GM10266 (cell line): ENCODE results near the gene BZW1.
A peak's percentile ranks its signal among the peaks of the same experiment; 100 is the strongest.

Experiments
- DNase-seq: peaks from one replicate; pipeline ENCODE4 v3.0.0; 2012; ENCODE audit errors: extremely low spot score
- TF ChIP-seq, protein P1 (sequence below): IDR thresholded peaks from 2 replicates; pipeline ENCODE4 v1.5.1; 2012; ENCODE audit warnings: mild to moderate bottlenecking, low read depth; ENCODE audit not compliant: control insufficient read depth, insufficient read depth; ENCODE audit errors: missing control alignments

The BZW1 gene

DNA sequence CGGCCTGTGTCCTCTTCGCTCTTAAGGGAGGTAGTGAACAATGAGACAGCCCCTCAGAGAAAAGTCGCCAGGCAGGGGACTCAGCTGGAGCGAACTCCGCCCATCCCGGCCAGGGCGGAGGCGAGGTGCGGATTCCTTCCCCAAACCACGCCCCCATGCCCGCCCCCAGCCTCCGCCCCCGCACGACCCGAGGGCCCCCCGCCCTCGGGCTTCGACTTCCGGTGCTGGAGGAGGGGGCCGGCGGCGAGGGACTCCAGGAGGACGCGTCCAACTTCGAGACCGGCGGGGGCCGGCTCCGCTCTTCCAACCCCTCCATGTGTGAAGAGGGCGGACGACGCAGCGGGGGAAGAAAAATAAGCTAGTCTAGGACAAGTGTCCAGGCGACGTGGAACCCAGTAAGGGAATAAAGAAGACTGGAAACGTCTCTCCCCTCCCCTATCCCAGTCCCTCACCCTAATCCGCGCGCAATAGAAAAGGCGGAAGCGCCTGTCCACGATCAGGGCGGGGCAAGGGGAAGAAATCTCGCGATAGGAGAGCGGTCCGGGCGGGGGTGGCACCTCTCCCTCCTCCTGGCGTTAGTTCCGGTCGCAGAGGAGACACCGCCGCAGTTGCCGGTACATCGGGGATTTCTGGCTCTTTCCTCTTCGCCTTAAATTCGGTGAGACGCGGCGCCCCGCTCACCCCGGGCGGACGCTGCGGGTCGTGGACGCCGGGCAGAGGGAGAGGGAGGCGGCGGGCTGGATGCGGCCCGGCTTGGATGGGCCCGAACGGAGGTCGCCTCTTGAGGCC, at the start of gene BZW1:
TSS of gene BZW1 (plus strand) at position 578 of the 789 bp plus-strand sequence. CDS start 1,308 bp downstream, outside the sequence.
- peak; percentile 97 for DNase-seq
- TF ChIP-seq, protein P1, sequence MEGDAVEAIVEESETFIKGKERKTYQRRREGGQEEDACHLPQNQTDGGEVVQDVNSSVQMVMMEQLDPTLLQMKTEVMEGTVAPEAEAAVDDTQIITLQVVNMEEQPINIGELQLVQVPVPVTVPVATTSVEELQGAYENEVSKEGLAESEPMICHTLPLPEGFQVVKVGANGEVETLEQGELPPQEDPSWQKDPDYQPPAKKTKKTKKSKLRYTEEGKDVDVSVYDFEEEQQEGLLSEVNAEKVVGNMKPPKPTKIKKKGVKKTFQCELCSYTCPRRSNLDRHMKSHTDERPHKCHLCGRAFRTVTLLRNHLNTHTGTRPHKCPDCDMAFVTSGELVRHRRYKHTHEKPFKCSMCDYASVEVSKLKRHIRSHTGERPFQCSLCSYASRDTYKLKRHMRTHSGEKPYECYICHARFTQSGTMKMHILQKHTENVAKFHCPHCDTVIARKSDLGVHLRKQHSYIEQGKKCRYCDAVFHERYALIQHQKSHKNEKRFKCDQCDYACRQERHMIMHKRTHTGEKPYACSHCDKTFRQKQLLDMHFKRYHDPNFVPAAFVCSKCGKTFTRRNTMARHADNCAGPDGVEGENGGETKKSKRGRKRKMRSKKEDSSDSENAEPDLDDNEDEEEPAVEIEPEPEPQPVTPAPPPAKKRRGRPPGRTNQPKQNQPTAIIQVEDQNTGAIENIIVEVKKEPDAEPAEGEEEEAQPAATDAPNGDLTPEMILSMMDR = no peak

- DNase-seq = no peak
- TF ChIP-seq, protein P1 = no peak
Observed at GRCh38 chr2:200762127-200762526, 49.6 kb upstream of the BZW1 start.

- TF ChIP-seq, protein P1 = no peak
- DNase-seq = no peak
Observed at GRCh38 chr2:200763422-200763821, 48.3 kb upstream of the BZW1 start.

DNA sequence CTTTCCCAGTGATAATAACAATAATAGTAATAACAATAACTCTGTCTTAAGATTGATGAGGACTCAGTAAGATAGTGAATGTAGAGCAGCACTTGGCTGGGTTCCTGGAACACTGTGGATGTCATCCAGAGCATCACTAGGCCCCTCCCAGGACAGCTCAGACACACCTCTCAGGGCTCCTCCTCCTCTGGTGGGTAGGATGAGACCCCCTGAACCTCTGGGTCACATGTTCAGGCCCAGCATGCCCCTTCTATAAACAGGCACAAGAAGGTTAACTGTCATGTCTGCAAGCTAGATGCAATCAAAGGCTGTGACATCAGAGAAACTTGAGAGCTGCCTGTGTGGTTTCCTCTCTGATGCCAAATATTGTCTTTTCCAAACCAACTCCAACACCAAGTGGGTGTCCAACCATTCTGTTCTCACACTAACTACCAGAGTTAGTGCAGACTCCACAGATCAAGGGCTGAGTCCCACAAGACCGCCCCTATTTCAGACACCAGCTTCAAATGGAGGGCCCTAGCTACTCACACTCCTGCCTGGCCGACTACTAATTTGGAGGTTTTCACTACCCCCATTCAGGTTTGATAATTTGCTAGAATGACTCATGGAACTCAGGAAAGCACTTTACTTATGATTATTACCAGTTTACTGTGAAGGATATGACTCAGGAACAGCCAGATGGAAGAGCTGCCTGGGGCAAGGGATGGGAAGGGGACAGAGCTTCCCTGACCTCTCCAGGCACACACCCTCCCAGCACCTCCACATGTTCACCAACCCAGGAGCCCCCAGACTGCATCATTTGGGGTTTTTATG, 46.4 kb upstream of the BZW1 start:
- DNase-seq = no peak
- TF ChIP-seq, protein P1 = no peak

GRCh38 chr2:200765995-200766660, 45.6 kb upstream of the BZW1 start:
- DNase-seq = no peak
- TF ChIP-seq, protein P1 = no peak

DNA sequence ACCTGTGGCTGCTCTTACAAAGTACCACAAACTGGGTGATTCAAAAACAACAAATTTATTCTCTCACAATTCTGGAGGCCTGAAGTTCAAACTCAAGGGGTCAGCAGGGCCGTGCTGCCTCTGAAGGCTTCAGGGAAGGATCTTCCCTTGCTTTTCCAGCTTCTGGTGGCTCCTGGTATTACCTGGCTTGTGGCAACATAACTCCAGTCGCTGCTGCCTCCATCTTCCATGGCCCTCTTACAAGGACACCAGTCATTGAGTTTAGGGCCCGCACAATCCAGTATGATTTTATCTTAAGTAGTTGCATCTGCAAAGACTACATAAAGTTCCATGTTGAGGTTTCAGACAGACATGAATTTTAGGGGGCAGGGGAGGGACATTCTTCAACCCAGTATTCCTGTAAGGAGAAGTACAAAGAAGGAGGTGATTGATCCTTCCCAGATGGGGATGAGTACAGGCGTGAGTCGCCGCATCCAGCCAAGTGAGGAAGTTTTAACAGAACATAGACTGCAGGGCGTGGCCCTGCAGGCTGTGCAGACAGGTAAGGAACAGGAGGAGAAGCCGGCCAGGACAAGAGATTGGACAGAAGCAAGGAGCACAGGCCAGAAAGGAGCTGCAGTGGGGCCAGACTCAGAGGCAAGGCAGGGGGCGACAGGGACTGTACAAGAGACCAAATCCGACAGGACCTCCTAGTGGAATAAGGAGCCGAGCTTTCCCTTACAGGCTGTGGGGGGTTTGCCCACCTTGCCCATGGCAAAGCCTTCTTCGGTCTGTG, 44.4 kb upstream of the BZW1 start:
- TF ChIP-seq, protein P1 = no peak
- DNase-seq = no peak
